PC-9 (cell line): Measurements from ENCODE around the gene ECD. TPM values are rescaled to one million over a fixed set of nuclear protein-coding genes. Genes with fewer than 3 reads are reported as not detected.

Experiments used
- BruUV-seq: library from RNA; stranded (reverse); fragments of 400-500 nt; replicated peaks from 2 replicates; lab custom pipeline; 2021; lab: Mats Ljungman, UMichigan
- CTCF ChIA-PET: fragments of 300-600 bp; sonication (Branson Sonifier 250); formaldehyde crosslinking; loops from one replicate; lab custom pipeline; 2022; ENCODE audit warnings: antibody characterized with exemption; lab: Charles Lee
- POLR2A ChIA-PET: fragments of 300-600 bp; sonication (Branson Sonifier 250); formaldehyde crosslinking; loops from one replicate; lab custom pipeline; 2022; ENCODE audit warnings: antibody characterized with exemption; ENCODE audit not compliant: unreplicated experiment; lab: Charles Lee
- DNase-seq, 2 experiments: peaks; one replicate each; pipeline versions ENCODE4 v3.0.0 to v3.0.0-alpha.2; 2015 to 2022; ENCODE audit warnings: mixed read lengths in 1 of 2
- H2AFZ ChIP-seq: fragments of 200-600 bp; sonication (generic); 2 replicates; pipeline ENCODE4 v1.8.1; 2017; ENCODE audit warnings: antibody characterized with exemption
- H3F3A ChIP-seq: fragments of 200-600 bp; sonication (generic); 2 replicates; pipeline ENCODE4 v1.8.1; 2017; ENCODE audit warnings: antibody characterized with exemption, mild to moderate bottlenecking, low read depth; ENCODE audit not compliant: insufficient read depth
- H3K27ac ChIP-seq: fragments of 200-600 bp; sonication (generic); 2 replicates; pipeline ENCODE4 v1.6.1; 2016; ENCODE audit warnings: mixed run types
- H3K27me3 ChIP-seq: fragments of 200-600 bp; sonication (generic); 2 replicates; pipeline ENCODE4 v1.6.1; 2016; ENCODE audit warnings: low read depth, mixed run types; ENCODE audit not compliant: insufficient read depth
- H3K36me3 ChIP-seq: fragments of 200-600 bp; sonication (generic); 2 replicates; pipeline ENCODE4 v1.6.1; 2016; ENCODE audit warnings: low read depth, mixed run types
- H3K4me1 ChIP-seq: fragments of 200-600 bp; sonication (generic); replicated peaks from 2 replicates; pipeline ENCODE4 v1.6.1; 2016; ENCODE audit warnings: mixed run types; ENCODE audit not compliant: insufficient read depth
- H3K4me2 ChIP-seq: fragments of 200-600 bp; sonication (generic); 2 replicates; pipeline ENCODE4 v1.6.1; 2017; ENCODE audit warnings: mixed run types
- H3K4me3 ChIP-seq: fragments of 200-600 bp; sonication (generic); 2 replicates; pipeline ENCODE4 v1.6.1; 2016; ENCODE audit warnings: mixed run types
- H3K79me2 ChIP-seq: fragments of 200-600 bp; sonication (generic); 2 replicates; pipeline ENCODE4 v1.6.1; 2017; ENCODE audit warnings: low read depth, mixed run types
- H3K9me2 ChIP-seq: fragments of 200-600 bp; sonication (generic); 2 replicates; pipeline ENCODE4 v1.8.1; 2017; ENCODE audit warnings: mild to moderate bottlenecking; ENCODE audit not compliant: insufficient read depth
- H3K9me3 ChIP-seq: fragments of 200-600 bp; sonication (generic); 2 replicates; pipeline ENCODE4 v1.8.1; 2016; ENCODE audit warnings: low read depth; ENCODE audit not compliant: insufficient read depth
- H4K20me1 ChIP-seq: fragments of 200-600 bp; sonication (generic); 2 replicates; pipeline ENCODE4 v1.8.1; 2017; ENCODE audit not compliant: insufficient read depth
- CTCF ChIP-seq: fragments of 200-600 bp; sonication (generic); conservative IDR thresholded peaks from 2 replicates; pipeline ENCODE4 v1.6.1; 2017; ENCODE audit warnings: mixed run types, antibody characterized with exemption, mild to moderate bottlenecking, moderate library complexity
- EZH2 ChIP-seq: fragments of 200-600 bp; sonication (generic); IDR thresholded peaks from 2 replicates; pipeline ENCODE4 v1.8.0; 2017; ENCODE audit warnings: antibody characterized with exemption, low read depth
- intact Hi-C: fragments of 100-400 bp; cut with micrococcal nuclease; formaldehyde crosslinking; loops from one replicate; pipeline ENCODE4 v1.10.0; 2022; ENCODE audit not compliant: unreplicated experiment
- total RNA-seq: library from RNA; stranded (reverse); gene quantifications from 2 replicates; pipeline ENCODE4 v1.2.3, GENCODE V29; 2021

The ECD gene
- total RNA-seq, 1 experiment from 2014 or later = 33.2 TPM

GRCh38 chr10:73169320-73169719 is 1.5 kb upstream of the ECD start:
- Histone ChIP-seq H3K27me3 (no peaks in the 10 kb centered on the region), H3K4me3 (no peak overlapping the region), H3K27ac (no peak overlapping the region), H3K4me1 (peaks cover 24% of the 10 kb centered on the region), H2AFZ (no peak overlapping the region), H3F3A (peaks cover 12% of the 10 kb centered on the region), H3K9me2 (no peaks in the 10 kb centered on the region), H3K36me3 (no peaks in the 10 kb centered on the region), H3K9me3 (no peaks in the 10 kb centered on the region), H3K4me2 (peak overlapping the region; percentile 85), H4K20me1 (no peaks in the 10 kb centered on the region), H3K79me2 (peaks cover 48% of the 10 kb centered on the region)
- intact Hi-C loops = loop anchor here (5.0 kb wide), 1 partner anchor 807 kb away; no protein-coding TSS in a partner anchor
- CTCF ChIA-PET = no interaction called here
- no peak for DNase-seq
- no TSS peak for BruUV-seq
- no peak for TF ChIP-seq EZH2
- TF ChIP-seq CTCF = no peak
- POLR2A ChIA-PET = interaction anchor here (0.5 to 0.6 kb wide), 2 partner anchors 73 to 1023 kb away, joined by 3 to 11 read pairs; partner anchors contain the start of gene P4HA1

- H3K4me3 ChIP-seq = peak overlapping the region; percentile 83
- H3K9me3 ChIP-seq = no peaks in the 10 kb centered on the region
- CTCF ChIA-PET = interaction anchor here (0.5 to 0.6 kb wide), 3 partner anchors 22 to 792 kb away, joined by 3 to 10 read pairs (median 3); no protein-coding TSS in a partner anchor
- H3K27ac ChIP-seq = peak overlapping the region; percentile 85
- no peaks in the 10 kb centered on the region for H3K9me2 ChIP-seq
- no peak for TF ChIP-seq CTCF
- no peak for TF ChIP-seq EZH2
- H3K27me3 ChIP-seq = no peaks in the 10 kb centered on the region
- 0 out of 2 replicates have a peak, but pooled peaks cover 4% of the 10 kb centered on the region for H3K36me3 ChIP-seq
- H2AFZ ChIP-seq = peak overlapping the region; percentile 84
- peaks cover 12% of the 10 kb centered on the region for H3F3A ChIP-seq
- peaks cover 53% of the 10 kb centered on the region for H3K79me2 ChIP-seq
- POLR2A ChIA-PET = interaction anchor here (0.6 to 0.8 kb wide), 9 partner anchors 14 to 1335 kb away, joined by 3 to 8 read pairs (median 4); partner anchors contain the start of gene AP3M1
- peak in 1 of 2 experiments; percentile 56 for DNase-seq
- no peaks in the 10 kb centered on the region for H4K20me1 ChIP-seq
- peaks cover 24% of the 10 kb centered on the region for H3K4me1 ChIP-seq
- TSS peak; percentile 81 for BruUV-seq
- intact Hi-C loops = loop anchor here (5.0 kb wide), 1 partner anchor 806 kb away; no protein-coding TSS in a partner anchor
- H3K4me2 ChIP-seq = peak overlapping the region; percentile 85
These were observed 626 bp upstream of the ECD start for GRCh38 chr10:73168465-73168803.

GRCh38 chr10:73167458-73167782 is 388 bp downstream of the ECD start:
- Histone ChIP-seq H2AFZ (peak overlapping the region; percentile 84), H3F3A (peaks cover 12% of the 10 kb centered on the region), H3K36me3 (peaks cover 9% of the 10 kb centered on the region; the same call in 1 of the 2 replicates), H3K9me3 (no peaks in the 10 kb centered on the region), H3K27me3 (no peaks in the 10 kb centered on the region), H3K4me2 (peak overlapping the region; percentile 85), H3K4me3 (peak overlapping the region; percentile 83), H3K4me1 (peaks cover 24% of the 10 kb centered on the region), H3K27ac (peak overlapping the region; percentile 85), H4K20me1 (peaks cover 7% of the 10 kb centered on the region), H3K79me2 (peaks cover 64% of the 10 kb centered on the region), H3K9me2 (no peaks in the 10 kb centered on the region)
- intact Hi-C loops = loop anchor here (5.0 kb wide), 1 partner anchor 805 kb away; no protein-coding TSS in a partner anchor
- no peak for TF ChIP-seq EZH2
- no peak for TF ChIP-seq CTCF
- CTCF ChIA-PET = no interaction called here
- DNase-seq = no peak
- POLR2A ChIA-PET = no interaction called here
- TSS peak; percentile 81 for BruUV-seq
